GM23248 (cell line): ENCODE results near the gene FDX1. TPM values are rescaled to one million over a fixed set of nuclear protein-coding genes. Genes with fewer than 3 reads are reported as not detected.
"Not testable (repeated sequence)": the region's sequence is repeated elsewhere in the genome, so short reads cannot be mapped to it uniquely, and the experiment has no call there.

Source experiments
- DNase-seq: peaks from one replicate; pipeline ENCODE4 v3.0.0-alpha.2; 2015
- H2AFZ ChIP-seq: fragments of 200-600 bp; sonication (generic); 2 replicates; pipeline ENCODE4 v1.6.1; 2016; ENCODE audit warnings: antibody characterized with exemption
- H3F3A ChIP-seq: fragments of 200-600 bp; sonication (generic); 2 replicates; pipeline ENCODE4 v1.6.1; 2016; ENCODE audit warnings: mild to moderate bottlenecking, antibody characterized with exemption, mixed run types; ENCODE audit not compliant: insufficient read depth
- H3K27ac ChIP-seq: fragments of 200-600 bp; sonication (generic); 2 replicates; pipeline ENCODE4 v1.5.1; 2016; ENCODE audit warnings: mild to moderate bottlenecking
- H3K27me3 ChIP-seq: fragments of 200-600 bp; sonication (generic); replicated peaks from 2 replicates; pipeline ENCODE4 v1.6.1; 2016; ENCODE audit warnings: mild to moderate bottlenecking; ENCODE audit not compliant: insufficient read depth
- H3K36me3 ChIP-seq: fragments of 200-600 bp; sonication (generic); 2 replicates; pipeline ENCODE4 v1.6.1; 2016; ENCODE audit warnings: low read depth, mild to moderate bottlenecking
- H3K4me1 ChIP-seq: fragments of 200-600 bp; sonication (generic); 2 replicates; pipeline ENCODE4 v1.6.1; 2016; ENCODE audit warnings: mild to moderate bottlenecking; ENCODE audit not compliant: insufficient read depth
- H3K4me2 ChIP-seq: fragments of 200-600 bp; sonication (generic); one replicate; pipeline ENCODE4 v1.6.1; 2016; ENCODE audit warnings: mild to moderate bottlenecking; ENCODE audit not compliant: unreplicated experiment
- H3K4me3 ChIP-seq: fragments of 200-600 bp; sonication (generic); 2 replicates; pipeline ENCODE4 v1.5.1; 2016; ENCODE audit warnings: mild to moderate bottlenecking
- H3K79me2 ChIP-seq: fragments of 200-600 bp; sonication (generic); 2 replicates; pipeline ENCODE4 v1.6.1; 2016; ENCODE audit warnings: mild to moderate bottlenecking; ENCODE audit not compliant: insufficient read depth
- H3K9ac ChIP-seq: fragments of 200-600 bp; sonication (generic); 2 replicates; pipeline ENCODE4 v1.6.1; 2016; ENCODE audit warnings: mild to moderate bottlenecking
- H3K9me2 ChIP-seq: fragments of 200-600 bp; sonication (generic); 2 replicates; pipeline ENCODE4 v1.6.1; 2016; ENCODE audit warnings: mixed run types, mild to moderate bottlenecking, moderate library complexity; ENCODE audit not compliant: insufficient read depth
- H3K9me3 ChIP-seq: fragments of 200-600 bp; sonication (generic); one replicate; pipeline ENCODE4 v1.6.1; 2017; ENCODE audit warnings: low read depth
- H4K20me1 ChIP-seq: fragments of 200-600 bp; sonication (generic); 2 replicates; pipeline ENCODE4 v1.6.0; 2016; ENCODE audit not compliant: insufficient read depth
- EZH2 ChIP-seq: fragments of 200-600 bp; sonication (generic); IDR thresholded peaks from 2 replicates; pipeline ENCODE4 v1.6.1; 2018; ENCODE audit warnings: antibody characterized with exemption, mild to moderate bottlenecking; ENCODE audit not compliant: insufficient read depth, poor library complexity, severe bottlenecking
- EZH2phosphoT487 ChIP-seq: fragments of 200-600 bp; sonication (generic); IDR thresholded peaks from 2 replicates; pipeline ENCODE4 v1.6.1; 2018; ENCODE audit warnings: antibody characterized with exemption, moderate library complexity, mild to moderate bottlenecking, low read depth; ENCODE audit not compliant: insufficient read depth
- WGBS, 2 experiments: methylation state at CpG; one replicate each; pipeline ENCODE4 v1.1.6; 2015 to 2017; ENCODE audit warnings: low lambda C conversion rate in 2 of 2, low coverage in 1 of 2; ENCODE audit errors: missing lambda C conversion rate in 2 of 2; 5-methylcytosine and 5-hydroxymethylcytosine counted together
- in situ Hi-C: fragments of 300-500 bp; cut with MboI; formaldehyde crosslinking; loops from 2 replicates; pipeline ENCODE4 v1.15.0; 2020
- polyA plus RNA-seq: library from polyadenylated mRNA; unstranded; fragments of >200 nt; fragmentation: Nextera tagmentation; extraction: Ambion mirVana; gene quantifications from 2 replicates; pipeline ENCODE4 v1.2.1, GENCODE V29; 2016
- total RNA-seq: library from RNA; depleted of rRNA; stranded (reverse); fragments of >200 nt; shearing (Covaris generic); gene quantifications from 2 replicates; pipeline ENCODE4 v1.2.3, GENCODE V29; 2014; rRNA removed

Gene FDX1
- 8.5 and 12.2 TPM in 2 replicates for total RNA-seq
- polyA plus RNA-seq: 16.5 and 16.6 TPM in 2 replicates

DNA sequence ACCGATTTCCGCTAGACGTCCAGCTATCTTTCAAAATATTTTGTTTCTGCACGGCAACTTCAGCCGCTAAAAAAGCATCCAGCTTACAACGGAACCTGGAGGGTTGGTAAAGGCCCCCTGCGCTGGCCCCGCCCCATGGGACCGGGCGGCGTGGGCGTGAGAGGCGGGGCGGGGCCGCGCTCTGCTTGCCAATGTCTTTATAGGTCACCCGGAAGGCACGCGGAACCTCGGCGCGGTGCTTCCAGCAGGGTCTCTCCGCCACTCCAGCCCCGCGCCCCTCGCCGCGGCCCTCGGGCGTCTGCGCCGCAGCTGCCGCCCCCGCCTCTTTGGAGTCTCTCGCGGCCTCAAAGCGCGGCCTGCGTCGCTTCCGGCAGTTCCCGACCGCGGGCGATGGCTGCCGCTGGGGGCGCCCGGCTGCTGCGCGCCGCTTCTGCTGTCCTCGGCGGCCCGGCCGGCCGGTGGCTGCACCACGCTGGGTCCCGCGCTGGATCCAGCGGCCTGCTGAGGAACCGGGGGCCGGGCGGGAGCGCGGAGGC, at the start of gene FDX1:
FDX1 (plus strand) TSS at position 218 of the 536 bp plus-strand sequence; CDS start at position 391, 173 bp downstream.
- 0 to 4% methylated on average over 23 to 53 of the region's 65 CpGs for WGBS, 2 experiments
- H3K9me3 ChIP-seq: no peaks in the 10 kb centered on the region
- H3K36me3 ChIP-seq: no peaks in the 10 kb centered on the region
- no peaks in the 10 kb centered on the region for H3K27me3 ChIP-seq
- peak within 1 kb of the TSS; percentile 92 for H3K9ac ChIP-seq
- H2AFZ ChIP-seq: peak within 1 kb of the TSS; percentile 86
- in situ Hi-C loops: no loop called here
- peaks cover 44% of the 10 kb centered on the region for H3K79me2 ChIP-seq
- H3K4me1 ChIP-seq: peaks cover 41% of the 10 kb centered on the region
- no peaks in the 10 kb centered on the region for H4K20me1 ChIP-seq
- peak; percentile 89 for DNase-seq
- TF ChIP-seq EZH2phosphoT487 (no peak), EZH2 (no peak)
- no peaks in the 10 kb centered on the region for H3K9me2 ChIP-seq
- peaks cover 22% of the 10 kb centered on the region for H3F3A ChIP-seq
- peak within 1 kb of the TSS; percentile 90 for H3K4me3 ChIP-seq
- H3K4me2 ChIP-seq: peak within 1 kb of the TSS; percentile 96
- H3K27ac ChIP-seq: peak within 1 kb of the TSS; percentile 64

- 88 to 93% methylated on average over 4 of the region's 4 CpGs for WGBS, 2 experiments
- H3K4me1 ChIP-seq: peaks cover 5% of the 10 kb centered on the region
- H3K9ac ChIP-seq: no peak overlapping the region
- H3K4me2 ChIP-seq: no peak overlapping the region
- in situ Hi-C loops: no loop called here
- no peaks in the 10 kb centered on the region for H3K9me3 ChIP-seq
- no peak overlapping the region for H3K27ac ChIP-seq
- H2AFZ ChIP-seq: no peak overlapping the region
- 0 out of 2 replicates have a peak, but pooled peaks cover 6% of the 10 kb centered on the region for H3K27me3 ChIP-seq
- no peaks in the 10 kb centered on the region for H4K20me1 ChIP-seq
- no peaks in the 10 kb centered on the region for H3F3A ChIP-seq
- DNase-seq: no peak
- no peak overlapping the region for H3K4me3 ChIP-seq
- TF ChIP-seq EZH2phosphoT487 (no peak), EZH2 (no peak)
- no peaks in the 10 kb centered on the region for H3K36me3 ChIP-seq
- no peaks in the 10 kb centered on the region for H3K9me2 ChIP-seq
- no peaks in the 10 kb centered on the region for H3K79me2 ChIP-seq
Measured at GRCh38 chr11:110380836-110381622, 48.7 kb upstream of the FDX1 start.

- 65 to 80% methylated on average over 9 of the region's 9 CpGs for WGBS, 2 experiments
- DNase-seq, H3K4me2 ChIP-seq, H3K27ac ChIP-seq, H3F3A ChIP-seq, H3K9ac ChIP-seq, H2AFZ ChIP-seq, H3K36me3 ChIP-seq, H3K79me2 ChIP-seq, H3K4me3 ChIP-seq, H3K4me1 ChIP-seq, H3K27me3 ChIP-seq, in situ Hi-C loops, H3K9me3 ChIP-seq, H3K9me2 ChIP-seq, H4K20me1 ChIP-seq: not testable (repeated sequence)
Measured at GRCh38 chr11:110388231-110388630, 41.5 kb upstream of the FDX1 start.

DNA sequence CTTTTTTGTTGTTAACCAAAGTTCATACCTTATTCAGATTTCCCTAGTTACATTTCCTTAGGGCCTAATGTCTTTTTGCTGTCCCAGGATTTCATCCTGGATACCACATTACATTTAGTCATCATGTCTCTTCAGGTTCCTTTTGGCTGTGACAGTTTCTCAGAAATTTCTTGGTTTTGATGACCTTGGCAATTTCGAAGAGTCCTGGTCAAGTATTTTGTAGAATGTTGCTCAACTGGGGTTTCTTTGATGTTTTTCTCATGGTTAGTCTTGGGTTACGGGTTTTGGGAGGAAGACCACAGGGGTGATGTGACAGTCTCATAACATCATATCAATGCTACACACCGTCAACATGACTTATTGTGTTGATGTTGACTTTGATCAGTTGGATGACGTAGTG, 39.8 kb upstream of the FDX1 start:
- H3K9me3 ChIP-seq: no peaks in the 10 kb centered on the region
- no peak overlapping the region for H3K9ac ChIP-seq
- H2AFZ ChIP-seq: no peak overlapping the region
- H3K79me2 ChIP-seq: no peaks in the 10 kb centered on the region
- DNase-seq: no peak
- no peaks in the 10 kb centered on the region for H3K4me1 ChIP-seq
- H4K20me1 ChIP-seq: no peaks in the 10 kb centered on the region
- no peaks in the 10 kb centered on the region for H3K36me3 ChIP-seq
- H3K4me3 ChIP-seq: no peak overlapping the region
- TF ChIP-seq EZH2 (no peak), EZH2phosphoT487 (no peak)
- no peak overlapping the region for H3K27ac ChIP-seq
- H3F3A ChIP-seq: no peaks in the 10 kb centered on the region
- in situ Hi-C loops: no loop called here
- WGBS, 2 experiments: 36 to 49% methylated on average over 4 of the region's 4 CpGs
- H3K27me3 ChIP-seq: peaks cover 7% of the 10 kb centered on the region; the same call in 1 of the 2 replicates
- no peak overlapping the region for H3K4me2 ChIP-seq
- H3K9me2 ChIP-seq: no peaks in the 10 kb centered on the region
